ENCODE results near the gene BBS1. TPM values are rescaled to one million over a fixed set of nuclear protein-coding genes. Genes with fewer than 3 reads are reported as not detected.
A peak's percentile ranks its signal among the peaks of the same experiment; 100 is the strongest.

Gene BBS1
- total RNA-seq, 1 donor from 2014 or later: 54.7 TPM

GRCh38 chr11:66529069-66529468 lies 18.6 kb downstream of the BBS1 start:
- Mint-ChIP-seq H3K27ac (ENCODE audit: unreplicated experiment) (no peak overlapping the region), H3K36me3 (ENCODE audit: low read depth) (no peaks in the 10 kb centered on the region), H3K4me1 (no peaks in the 10 kb centered on the region), H3K9me3 (no peaks in the 10 kb centered on the region), H3K27me3 (ENCODE audit: low read depth) (no peaks in the 10 kb centered on the region), H3K4me3 (no peak overlapping the region)
- TF ChIP-seq, protein P1, sequence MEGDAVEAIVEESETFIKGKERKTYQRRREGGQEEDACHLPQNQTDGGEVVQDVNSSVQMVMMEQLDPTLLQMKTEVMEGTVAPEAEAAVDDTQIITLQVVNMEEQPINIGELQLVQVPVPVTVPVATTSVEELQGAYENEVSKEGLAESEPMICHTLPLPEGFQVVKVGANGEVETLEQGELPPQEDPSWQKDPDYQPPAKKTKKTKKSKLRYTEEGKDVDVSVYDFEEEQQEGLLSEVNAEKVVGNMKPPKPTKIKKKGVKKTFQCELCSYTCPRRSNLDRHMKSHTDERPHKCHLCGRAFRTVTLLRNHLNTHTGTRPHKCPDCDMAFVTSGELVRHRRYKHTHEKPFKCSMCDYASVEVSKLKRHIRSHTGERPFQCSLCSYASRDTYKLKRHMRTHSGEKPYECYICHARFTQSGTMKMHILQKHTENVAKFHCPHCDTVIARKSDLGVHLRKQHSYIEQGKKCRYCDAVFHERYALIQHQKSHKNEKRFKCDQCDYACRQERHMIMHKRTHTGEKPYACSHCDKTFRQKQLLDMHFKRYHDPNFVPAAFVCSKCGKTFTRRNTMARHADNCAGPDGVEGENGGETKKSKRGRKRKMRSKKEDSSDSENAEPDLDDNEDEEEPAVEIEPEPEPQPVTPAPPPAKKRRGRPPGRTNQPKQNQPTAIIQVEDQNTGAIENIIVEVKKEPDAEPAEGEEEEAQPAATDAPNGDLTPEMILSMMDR (conservative IDR thresholded peaks at IDR 0.05): no peak
- DNase-seq (ENCODE audit: low read depth, low spot score): no peak

GRCh38 chr11:66529655-66530054 lies 19.2 kb downstream of the BBS1 start:
- H3K27ac Mint-ChIP-seq (ENCODE audit: unreplicated experiment): peak overlapping the region; percentile 87
- H3K4me3 Mint-ChIP-seq: no peak overlapping the region
- H3K4me1 Mint-ChIP-seq: no peaks in the 10 kb centered on the region
- no peaks in the 10 kb centered on the region for H3K9me3 Mint-ChIP-seq
- no peaks in the 10 kb centered on the region for H3K36me3 Mint-ChIP-seq (ENCODE audit: low read depth)
- H3K27me3 Mint-ChIP-seq (ENCODE audit: low read depth): no peaks in the 10 kb centered on the region
- TF ChIP-seq, protein P1 (conservative IDR thresholded peaks at IDR 0.05): no peak
- DNase-seq (ENCODE audit: low read depth, low spot score): no peak

DNA sequence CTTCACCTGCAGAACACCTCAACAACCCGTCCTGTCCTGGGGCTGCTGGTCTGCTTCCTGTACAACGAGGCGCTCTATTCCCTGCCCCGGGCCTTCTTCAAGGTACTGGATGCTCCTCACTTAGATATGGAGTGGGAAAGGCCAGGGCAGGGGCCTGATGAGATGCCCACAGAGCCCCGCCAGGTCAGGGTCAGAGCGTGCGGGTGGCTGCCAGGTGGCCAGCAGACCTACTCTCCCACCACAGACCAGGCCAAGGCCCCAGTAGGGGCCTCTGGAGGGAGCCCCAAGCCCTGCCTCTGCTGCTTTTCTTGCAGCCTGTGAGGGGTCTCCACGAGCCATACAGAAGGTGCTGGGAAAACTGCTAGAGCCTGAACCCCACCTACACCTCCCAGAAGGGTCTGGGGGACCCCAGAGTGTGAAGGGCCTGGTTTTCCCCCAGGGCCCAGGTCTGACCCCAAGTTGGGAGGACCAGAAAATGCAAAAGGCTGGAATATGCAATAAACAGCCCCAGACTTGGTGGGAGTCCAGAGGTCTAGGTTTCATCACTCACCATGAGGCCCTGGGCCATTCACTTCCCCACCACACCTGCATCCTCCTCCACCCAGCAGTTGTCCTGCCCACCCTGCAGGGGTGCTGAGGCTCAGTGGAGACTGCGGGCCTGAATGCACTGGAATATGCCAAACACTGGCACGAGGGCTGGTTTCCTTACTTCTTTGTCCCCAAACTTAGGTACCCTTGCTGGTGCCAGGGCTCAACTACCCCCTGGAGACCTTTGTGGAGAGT lies 20.7 kb downstream of the BBS1 start:
- H3K4me3 Mint-ChIP-seq: no peak overlapping the region
- peaks cover 4% of the 10 kb centered on the region for H3K36me3 Mint-ChIP-seq (ENCODE audit: low read depth)
- no peaks in the 10 kb centered on the region for H3K4me1 Mint-ChIP-seq
- no peak for DNase-seq (ENCODE audit: low read depth, low spot score)
- H3K9me3 Mint-ChIP-seq: no peaks in the 10 kb centered on the region
- H3K27me3 Mint-ChIP-seq (ENCODE audit: low read depth): no peaks in the 10 kb centered on the region
- H3K27ac Mint-ChIP-seq (ENCODE audit: unreplicated experiment): no peak overlapping the region
- TF ChIP-seq, protein P1 (conservative IDR thresholded peaks at IDR 0.05): no peak

- Mint-ChIP-seq H3K27ac (ENCODE audit: unreplicated experiment) (no peak overlapping the region), H3K4me3 (no peak overlapping the region), H3K27me3 (ENCODE audit: low read depth) (no peaks in the 10 kb centered on the region), H3K4me1 (no peaks in the 10 kb centered on the region), H3K9me3 (no peaks in the 10 kb centered on the region), H3K36me3 (ENCODE audit: low read depth) (peaks cover 4% of the 10 kb centered on the region)
- TF ChIP-seq, protein P1 (conservative IDR thresholded peaks at IDR 0.05): no peak
- no peak for DNase-seq (ENCODE audit: low read depth, low spot score)
Measured at GRCh38 chr11:66531841-66532240, 21.4 kb downstream of the BBS1 start.

- H3K4me3 Mint-ChIP-seq: no peak overlapping the region
- H3K4me1 Mint-ChIP-seq: no peaks in the 10 kb centered on the region
- TF ChIP-seq, protein P1 (conservative IDR thresholded peaks at IDR 0.05): no peak
- H3K9me3 Mint-ChIP-seq: no peaks in the 10 kb centered on the region
- H3K27ac Mint-ChIP-seq (ENCODE audit: unreplicated experiment): no peak overlapping the region
- no peak for DNase-seq (ENCODE audit: low read depth, low spot score)
- H3K27me3 Mint-ChIP-seq (ENCODE audit: low read depth): no peaks in the 10 kb centered on the region
- H3K36me3 Mint-ChIP-seq (ENCODE audit: low read depth): peaks cover 4% of the 10 kb centered on the region
Measured at GRCh38 chr11:66532784-66533183, 22.3 kb downstream of the BBS1 start.

All from neural crest cell (in vitro differentiated cells).